Posterior cingulate gyrus (tissue), 11 donors: ENCODE results near the gene SREBF2.
"Not testable (repeated sequence)": the region's sequence is repeated elsewhere in the genome, so short reads cannot be mapped to it uniquely, and the experiment has no call there.

ENCODE experiments used
- DNase-seq, 10 donors: peaks; one replicate each; pipeline versions ENCODE4 v3.0.0 to v3.0.0-alpha.2; 2020 to 2021; ENCODE audit warnings: mixed read lengths in 3 of 10
- intact Hi-C: fragments of 100-400 bp; cut with DNase I; formaldehyde crosslinking; loops from one replicate; pipeline ENCODE4 v1.15.1; 2023

Gene SREBF2

DNA sequence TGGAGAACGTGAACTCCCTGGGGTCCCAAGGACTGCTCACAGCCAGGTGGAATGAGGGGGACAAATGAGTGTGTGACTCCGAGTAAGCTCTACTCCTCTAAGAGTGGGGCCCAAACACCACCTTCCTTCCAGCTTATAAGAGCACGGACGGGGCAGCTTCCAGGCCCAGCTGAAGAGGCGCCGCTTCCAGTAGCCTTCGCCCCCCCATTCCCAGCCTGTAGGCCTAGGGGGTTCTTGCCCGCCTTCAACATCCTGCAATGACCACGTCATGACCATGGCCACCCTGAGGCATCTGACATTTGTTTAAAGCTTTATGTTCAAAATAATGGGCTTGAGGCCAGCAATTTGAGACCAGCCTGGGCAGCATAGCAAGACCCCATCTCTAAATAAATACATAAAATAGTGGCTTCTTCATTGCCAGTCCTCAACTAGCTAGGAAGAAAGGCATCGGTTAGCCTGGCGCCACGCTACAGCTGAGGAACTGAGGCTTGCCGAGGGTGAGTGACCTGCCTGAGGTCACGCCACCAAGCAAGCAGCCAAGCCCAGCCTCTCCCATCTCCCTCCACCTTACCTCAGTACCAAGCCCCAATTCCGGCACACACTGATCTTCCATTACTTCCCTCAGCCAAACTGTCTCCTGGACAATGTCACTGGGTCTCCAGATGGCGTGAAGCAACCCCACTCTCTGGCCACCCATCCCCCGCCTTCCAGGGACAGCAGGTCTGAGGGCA lies 101.5 kb downstream of the SREBF2 start:
- intact Hi-C loops = no loop called here
- no peak for DNase-seq

DNA sequence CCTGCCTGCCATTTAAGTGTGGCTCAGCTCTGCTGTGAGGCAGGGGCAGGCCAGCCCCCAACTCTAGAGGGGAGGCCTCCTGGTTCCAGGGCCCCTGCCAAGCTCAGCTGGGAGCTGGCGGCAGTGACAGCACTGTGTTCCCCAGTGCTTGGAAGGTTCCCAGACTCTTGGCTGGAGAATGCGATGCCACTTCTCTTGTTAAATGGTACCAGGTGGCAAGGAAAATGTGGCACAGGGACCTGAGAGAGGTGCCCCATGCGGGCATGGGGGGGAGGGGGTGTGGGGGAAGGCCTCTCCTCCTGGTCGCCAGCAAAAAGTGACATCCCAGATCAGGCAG lies 102.1 kb downstream of the SREBF2 start:
- DNase-seq = peak in 1 of 10 donors; percentile 80
- intact Hi-C loops = no loop called here

DNA sequence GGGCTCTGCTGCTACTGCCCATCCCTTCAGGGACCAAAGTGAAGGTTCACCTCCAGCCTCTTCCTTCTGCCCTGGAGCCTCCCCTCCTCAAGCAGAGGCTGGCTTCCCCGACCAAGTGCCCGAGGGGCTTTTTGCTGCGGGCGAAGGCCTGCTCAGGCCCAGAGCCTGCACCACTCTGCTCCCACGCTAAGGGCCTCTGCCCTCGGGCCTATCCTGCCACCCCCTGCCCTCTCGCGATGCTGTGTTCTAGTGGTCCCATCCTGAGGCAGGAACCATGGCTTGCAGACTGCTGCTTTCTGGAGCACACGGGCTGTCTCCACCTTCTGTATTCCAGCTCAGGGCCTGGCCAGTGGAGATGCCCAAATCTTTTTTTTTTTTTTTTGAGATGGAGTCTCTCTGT lies 102.6 kb downstream of the SREBF2 start:
- intact Hi-C loops = no loop called here
- DNase-seq = no peak

DNA sequence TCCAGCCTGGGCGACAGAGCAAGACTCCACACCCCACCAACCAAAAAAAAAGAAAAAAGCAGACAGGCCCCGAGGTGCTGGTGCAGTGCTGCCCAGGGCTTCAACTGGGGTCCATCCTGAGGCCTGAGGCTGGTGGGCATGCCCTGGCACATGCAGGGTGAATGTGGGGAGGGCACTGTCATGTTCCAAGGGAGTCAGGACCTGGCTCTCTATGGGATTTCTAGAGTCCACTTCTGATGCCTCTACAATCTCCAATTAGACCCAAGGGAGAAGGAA lies 103.9 kb downstream of the SREBF2 start:
- intact Hi-C loops = no loop called here

DNA sequence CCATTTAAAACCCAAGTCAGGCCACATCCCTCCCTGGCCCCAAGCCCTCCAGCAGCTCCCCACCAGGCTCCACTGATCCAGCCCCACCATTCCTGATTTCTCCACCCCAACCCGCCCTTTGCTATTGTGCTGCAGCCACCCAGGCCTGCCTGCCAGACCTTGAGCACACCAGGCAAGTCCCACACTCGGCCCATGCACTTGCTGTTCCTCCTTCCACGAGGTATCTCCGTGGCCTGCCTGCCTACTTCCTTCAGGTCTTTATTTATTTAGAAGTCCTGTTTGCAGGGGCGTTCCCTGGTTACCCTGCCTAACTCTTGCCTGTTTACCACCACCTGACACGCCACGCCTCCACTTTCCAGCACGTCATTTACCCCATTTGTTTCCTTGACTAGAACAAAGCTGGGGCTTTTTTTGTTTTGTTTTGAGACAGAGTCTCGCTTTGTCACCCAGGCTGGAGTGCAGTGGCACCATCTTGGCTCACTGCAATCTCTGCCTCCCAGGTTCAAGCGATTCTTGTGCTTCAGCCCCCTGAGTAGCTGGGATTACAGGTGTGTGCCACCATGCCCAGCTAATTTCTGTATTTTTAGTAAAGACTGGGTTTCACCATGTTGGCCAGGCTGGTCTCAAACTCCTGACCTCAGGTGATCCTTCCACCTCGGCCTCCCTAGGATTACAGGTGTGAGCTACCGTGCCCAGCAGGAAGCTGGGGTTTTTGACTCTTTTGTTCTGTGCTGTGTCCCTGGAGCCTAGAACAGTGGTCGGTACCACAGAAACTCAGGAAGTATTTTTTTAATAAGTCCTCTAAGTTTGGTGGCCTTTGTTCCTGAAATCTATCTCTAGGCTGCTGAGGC lies 107.3 kb downstream of the SREBF2 start:
- intact Hi-C loops = loop anchor here (2.0 kb wide), 1 partner anchor 243 kb away; no protein-coding TSS in a partner anchor
- peak in 2 of 10 donors; percentile 47 to 89 for DNase-seq

More for the DNA sequence above, 103.9 kb downstream of the SREBF2 start:
- DNase-seq = no peak

DNA sequence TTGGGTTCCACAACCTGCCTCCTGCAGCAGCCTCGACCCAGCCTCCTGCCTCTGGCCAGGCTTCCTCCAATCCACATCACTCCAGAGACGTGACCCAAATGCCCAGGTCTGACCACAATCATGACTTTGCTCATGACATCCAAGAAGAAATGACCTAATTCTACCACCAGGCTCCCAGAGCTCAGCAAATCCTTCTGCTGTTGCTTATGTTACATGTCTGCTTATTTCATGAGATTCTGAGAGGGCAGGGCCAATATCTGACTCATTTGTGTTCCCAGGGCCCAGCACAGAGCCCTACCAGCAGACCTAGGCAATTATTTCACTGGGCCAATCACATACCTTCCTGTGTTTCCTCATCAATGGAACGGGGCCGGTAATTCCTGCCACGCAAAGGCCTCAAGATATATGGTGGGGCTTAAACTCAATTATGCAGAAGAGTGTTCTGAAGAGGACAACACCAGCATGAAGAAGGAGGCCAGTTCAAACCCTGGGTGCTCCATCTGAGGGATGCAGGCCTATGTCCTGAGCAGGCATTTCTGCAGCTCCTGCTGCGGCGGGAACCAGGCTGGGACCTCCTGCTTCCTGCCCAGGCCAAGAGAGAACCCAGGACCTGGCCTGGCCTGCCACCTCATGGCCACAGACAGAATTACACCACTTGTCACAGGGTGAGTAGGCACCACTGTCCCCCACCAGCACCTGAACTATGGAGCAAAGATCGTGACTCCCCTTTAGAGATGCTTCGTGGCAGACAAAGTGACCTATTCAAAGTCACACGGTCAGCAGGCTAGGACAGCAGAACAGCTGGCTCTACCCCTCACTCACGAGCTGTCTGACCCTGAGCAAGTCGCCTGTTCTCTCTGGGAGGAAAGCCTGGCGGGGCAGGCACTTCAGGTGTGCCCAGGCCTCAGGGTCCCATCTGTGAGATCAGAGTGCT lies 108.2 kb downstream of the SREBF2 start:
- intact Hi-C loops = loop anchor here (1.0 to 2.0 kb wide), 3 partner anchors 119 to 244 kb away; no protein-coding TSS in a partner anchor
- peak; percentile 79 to 98 (median 90) for DNase-seq

DNA sequence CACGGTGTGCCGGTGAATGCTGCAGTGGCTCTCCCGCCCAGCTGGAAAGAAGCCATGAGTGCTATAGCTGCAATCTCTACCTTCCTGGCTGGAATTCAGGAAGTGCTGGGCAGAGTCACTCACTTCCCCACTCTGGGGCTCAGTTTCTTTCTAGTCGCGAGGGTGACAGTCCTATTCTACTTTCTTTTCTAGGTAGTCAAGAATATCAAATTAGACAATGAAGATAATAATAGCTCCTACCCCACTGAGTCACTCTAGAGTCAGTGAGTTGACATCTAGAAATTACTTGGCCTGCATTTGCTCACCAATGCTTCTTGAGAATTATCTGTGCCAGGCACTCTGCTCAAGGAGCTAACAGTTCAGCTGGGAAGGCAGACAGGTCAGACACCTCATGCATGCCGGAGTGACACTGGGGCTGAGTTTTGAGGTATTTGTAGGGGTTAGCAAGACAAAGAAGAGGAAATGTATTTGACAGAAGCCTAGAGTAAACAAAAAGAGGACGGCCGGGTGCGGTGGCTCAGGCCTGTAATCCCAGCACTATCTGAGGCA lies 110.8 kb downstream of the SREBF2 start:
- no peak for DNase-seq
- intact Hi-C loops = no loop called here

DNA sequence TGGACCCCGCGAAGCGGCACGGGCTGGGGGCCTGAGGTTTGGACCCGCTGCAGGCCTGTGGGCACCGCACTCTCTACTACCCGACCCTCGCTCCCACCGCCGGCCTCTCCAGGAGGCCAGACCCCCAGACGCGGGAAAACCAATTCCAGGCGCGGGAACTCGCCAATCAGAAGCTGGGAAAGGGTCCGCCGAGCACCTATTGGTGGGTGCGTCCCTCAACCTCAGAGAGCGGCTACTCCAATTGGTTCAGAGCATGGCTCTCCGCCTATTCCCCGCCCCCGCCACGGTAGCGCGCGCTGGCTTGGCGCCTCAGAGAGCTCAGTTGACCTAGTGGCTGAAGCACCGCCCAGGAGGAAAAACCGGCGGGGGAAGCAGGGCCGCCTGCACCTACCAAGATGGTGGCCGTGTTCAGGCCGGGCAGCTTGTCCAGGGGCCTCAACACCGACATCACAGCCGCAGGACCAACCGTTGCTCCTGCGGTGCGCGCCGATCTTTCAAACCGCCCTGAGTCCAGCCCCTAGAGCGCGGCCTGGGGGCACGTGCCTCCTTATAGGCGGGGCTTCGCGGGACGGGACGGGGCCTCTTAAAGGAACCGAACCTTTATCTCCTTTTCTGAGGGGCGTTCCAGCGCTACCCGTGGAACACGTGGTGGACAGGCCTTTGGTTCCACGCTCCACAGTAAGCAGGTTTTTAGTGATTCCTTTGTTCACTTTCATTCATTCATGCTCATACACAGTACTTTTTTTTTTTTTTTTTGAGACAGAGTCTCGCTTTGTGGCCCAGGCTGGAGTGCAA lies 113.9 kb downstream of the SREBF2 start, which contains the start of gene CENPM:
Gene CENPM, minus strand, starts transcription at position 524 of the 795 bp plus-strand sequence. Its CDS starts 76 bp downstream, at position 448.
- peak; percentile 86 to 99 (median 93) for DNase-seq
- intact Hi-C loops = no loop called here

DNA sequence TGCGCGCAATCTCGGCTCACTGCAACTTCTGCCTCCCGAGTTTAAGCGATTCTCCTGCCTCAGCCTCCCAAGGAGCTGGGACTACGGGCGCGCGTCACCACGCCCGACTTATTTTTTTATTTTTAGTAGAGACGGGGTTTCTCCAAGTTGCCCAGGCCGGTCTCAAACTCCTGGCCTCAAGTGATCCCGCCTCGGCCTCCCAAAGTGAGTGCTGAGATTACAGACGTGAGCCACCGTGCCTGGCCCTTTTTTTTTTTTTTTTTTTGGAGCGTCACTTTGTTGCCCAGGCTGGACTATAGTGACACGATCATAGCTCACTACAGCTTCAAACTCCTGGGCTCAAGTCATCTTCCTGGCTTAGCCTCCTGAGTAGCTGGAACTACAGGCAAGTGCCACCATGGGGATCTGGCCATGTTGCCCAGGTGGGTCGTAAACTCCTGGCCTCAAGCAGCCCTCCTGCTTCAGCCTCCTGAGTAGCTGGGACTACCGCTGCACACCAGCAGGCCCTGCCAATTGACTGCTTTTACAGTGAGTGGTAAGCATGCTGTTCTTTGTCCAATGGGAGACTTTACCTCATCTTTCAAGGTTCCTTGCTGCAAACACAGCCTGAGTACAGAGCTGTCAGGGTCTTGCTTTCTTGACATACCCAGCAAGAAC lies 114.6 kb downstream of the SREBF2 start:
- DNase-seq = no peak
- intact Hi-C loops = no loop called here

DNA sequence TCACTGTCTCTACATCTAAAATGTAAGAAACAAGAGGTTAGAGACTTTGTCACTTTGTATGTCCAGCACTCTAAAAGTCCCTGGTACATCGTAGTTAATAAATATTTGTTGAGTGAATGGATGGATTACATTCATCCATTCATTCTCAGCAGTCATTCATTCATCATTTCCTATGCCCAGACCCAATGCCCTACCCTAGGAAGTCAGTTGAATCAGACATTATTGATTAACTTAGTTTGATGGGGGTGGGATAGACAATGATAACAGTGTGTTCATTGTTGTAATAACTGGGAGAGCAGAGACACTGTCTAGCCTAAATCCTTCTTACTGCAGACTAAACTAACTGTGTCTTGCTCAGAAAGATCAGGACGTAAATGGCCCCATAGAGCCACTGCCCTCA lies 115.2 kb downstream of the SREBF2 start:
- intact Hi-C loops = no loop called here
- no peak for DNase-seq

DNA sequence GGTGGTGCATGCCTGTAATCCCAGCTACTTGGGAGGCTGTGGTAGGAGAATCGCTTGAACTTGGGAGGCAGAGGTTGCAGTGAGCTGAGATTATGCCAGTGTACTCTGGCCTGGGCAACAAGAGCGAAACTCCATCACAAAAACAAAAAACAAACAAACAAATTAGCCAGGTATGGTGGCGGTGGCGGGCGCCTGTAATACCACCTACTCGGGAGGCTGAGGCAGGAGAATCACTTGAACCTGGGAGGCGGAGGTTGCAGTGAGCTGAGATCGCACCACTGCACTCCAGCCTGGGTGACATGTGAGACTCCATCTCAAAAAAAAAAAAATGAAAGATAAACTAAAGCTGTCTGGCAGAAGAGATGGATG lies 116.0 kb downstream of the SREBF2 start:
- DNase-seq, intact Hi-C loops: not testable (repeated sequence)

DNA sequence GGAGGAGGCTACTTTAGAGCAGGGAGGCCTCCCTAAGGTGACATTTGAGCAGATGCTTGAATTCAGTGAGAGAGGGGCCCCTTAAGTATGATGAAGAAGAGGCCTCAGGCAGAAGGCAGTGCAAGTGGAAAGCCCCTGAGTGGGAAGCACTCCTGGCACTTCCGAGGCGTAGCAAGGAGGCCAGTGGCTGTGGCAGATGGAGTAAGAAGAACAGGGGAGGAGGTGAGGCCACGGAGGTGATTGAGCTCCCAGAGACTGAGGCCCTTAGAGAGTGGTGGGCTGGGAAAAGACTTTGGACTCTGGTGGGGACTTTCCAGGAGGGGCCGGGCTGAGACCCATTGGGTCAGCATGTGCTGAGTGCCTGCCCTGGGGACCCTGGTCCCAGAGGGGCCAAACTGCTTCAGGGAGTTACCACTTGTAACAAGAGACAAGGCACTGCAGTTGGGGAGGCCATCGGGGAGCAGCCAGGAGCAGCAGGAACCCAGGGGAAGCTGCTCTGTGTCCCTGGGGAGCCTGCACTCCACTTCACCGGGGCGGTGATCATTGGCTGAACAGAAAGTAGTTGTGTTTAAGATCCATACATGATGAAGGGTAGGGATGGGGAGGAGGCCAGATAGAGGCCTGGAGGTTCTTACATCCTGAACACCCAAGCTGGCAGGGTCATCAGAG lies 116.5 kb downstream of the SREBF2 start:
- intact Hi-C loops = no loop called here
- no peak for DNase-seq

DNA sequence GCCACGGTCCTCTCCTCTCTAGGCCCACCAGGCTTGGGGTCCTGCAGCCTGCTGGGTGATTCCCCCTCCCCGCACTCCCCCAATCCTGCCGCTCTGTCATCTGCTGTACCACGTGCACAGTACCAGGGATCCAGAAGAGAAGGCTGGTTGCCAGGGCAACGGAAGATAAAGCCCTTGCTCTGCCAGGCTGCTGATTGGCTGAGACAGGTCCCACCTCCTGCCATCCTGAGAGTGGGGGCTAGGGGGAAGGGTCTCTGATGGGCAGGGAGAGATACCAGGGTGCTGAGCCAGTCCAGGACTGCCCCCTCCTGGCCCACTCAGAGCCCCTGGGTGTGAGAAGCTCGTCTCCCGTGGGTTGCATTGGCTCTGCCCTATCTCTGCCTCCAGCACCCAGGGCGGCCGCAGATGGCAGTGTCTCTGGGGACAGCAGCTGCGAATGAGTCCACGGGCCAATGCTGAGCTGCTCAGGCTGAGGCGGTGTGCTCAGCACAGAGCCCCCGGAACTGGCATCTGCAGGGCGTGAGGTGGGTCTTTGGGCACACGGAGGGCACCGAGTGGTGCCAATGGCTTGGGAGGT lies 119.1 kb downstream of the SREBF2 start, which contains the start of gene SMIM45:
Gene SMIM45, plus strand, starts transcription at position 253 of the 577 bp plus-strand sequence.
- intact Hi-C loops = no loop called here
- peak; percentile 76 to 98 (median 92) for DNase-seq

DNA sequence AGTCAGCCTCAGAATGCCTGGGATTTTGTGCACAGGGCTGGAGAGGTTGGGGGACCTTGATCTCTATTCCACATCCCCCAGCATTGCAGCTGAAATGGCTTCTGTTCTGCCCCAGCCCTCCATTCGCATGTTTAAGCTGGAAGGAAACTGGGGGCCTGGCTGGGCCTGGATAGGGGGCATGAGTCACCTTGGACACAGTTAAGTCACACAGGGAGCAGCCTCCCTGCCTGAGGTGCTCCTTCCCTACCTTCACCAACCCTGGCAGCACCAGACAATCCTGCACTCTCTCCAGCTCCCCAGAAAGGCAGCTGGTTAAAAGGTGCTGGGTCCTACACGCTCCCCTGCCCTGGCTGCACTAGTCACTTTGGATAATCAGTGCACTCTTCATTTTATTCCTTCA lies 119.8 kb downstream of the SREBF2 start:
- intact Hi-C loops = no loop called here
- DNase-seq = no peak
